Activated T-cell treated with anti-CD3 and anti-CD28 coated beads, Interleukin-2, amount 50 U/mL, for 72 hours (primary cell): ENCODE results near the gene AQR. TPM values are rescaled to one million over a fixed set of nuclear protein-coding genes. Genes with fewer than 3 reads are reported as not detected.

Source experiments
- ATAC-seq, 2 donors: fragments of 150-1000 bp; cut with Tn5 transposase; replicated peaks in 1 of 2; 2 replicates each; pipeline ENCODE4 v1.10.0; 2021; ENCODE audit warnings: moderate library complexity in 2 of 2, mild to moderate bottlenecking in 1 of 2
- DNase-seq, 2 donors: peaks; one replicate each; pipeline ENCODE4 v3.0.0; 2021 to 2022; ENCODE audit warnings: mixed read lengths in 1 of 2
- H3K27ac Mint-ChIP-seq: one replicate; pipeline ENCODE4 v1.8.0; 2022; ENCODE audit warnings: mild to moderate bottlenecking, moderate library complexity, mixed read lengths
- H3K27me3 Mint-ChIP-seq: one replicate; pipeline ENCODE4 v1.8.0; 2022; ENCODE audit warnings: low read depth, mixed read lengths
- H3K36me3 Mint-ChIP-seq, 2 donors: one replicate each; pipeline ENCODE4 v1.8.0; 2022; ENCODE audit warnings: mixed read lengths in 2 of 2, mild to moderate bottlenecking in 1 of 2; ENCODE audit not compliant: insufficient read depth in 2 of 2
- H3K4me1 Mint-ChIP-seq: one replicate; pipeline ENCODE4 v1.8.0; 2022; ENCODE audit warnings: low read depth, mixed read lengths
- H3K4me3 Mint-ChIP-seq, 2 donors: one replicate each; pipeline ENCODE4 v1.8.0; 2022; ENCODE audit warnings: mild to moderate bottlenecking in 2 of 2, mixed read lengths in 2 of 2, moderate library complexity in 2 of 2
- H3K9me3 Mint-ChIP-seq, 2 donors: one replicate each; pipeline ENCODE4 v1.8.0; 2022; ENCODE audit warnings: mixed read lengths in 2 of 2
- total RNA-seq, 2 donors: library from RNA; stranded (reverse); gene quantifications; one replicate each; pipeline ENCODE4 v1.2.3, GENCODE V29; 2022

The AQR gene
- 10 to 100 TPM; 32.1 to 33.9 TPM for total RNA-seq

DNA sequence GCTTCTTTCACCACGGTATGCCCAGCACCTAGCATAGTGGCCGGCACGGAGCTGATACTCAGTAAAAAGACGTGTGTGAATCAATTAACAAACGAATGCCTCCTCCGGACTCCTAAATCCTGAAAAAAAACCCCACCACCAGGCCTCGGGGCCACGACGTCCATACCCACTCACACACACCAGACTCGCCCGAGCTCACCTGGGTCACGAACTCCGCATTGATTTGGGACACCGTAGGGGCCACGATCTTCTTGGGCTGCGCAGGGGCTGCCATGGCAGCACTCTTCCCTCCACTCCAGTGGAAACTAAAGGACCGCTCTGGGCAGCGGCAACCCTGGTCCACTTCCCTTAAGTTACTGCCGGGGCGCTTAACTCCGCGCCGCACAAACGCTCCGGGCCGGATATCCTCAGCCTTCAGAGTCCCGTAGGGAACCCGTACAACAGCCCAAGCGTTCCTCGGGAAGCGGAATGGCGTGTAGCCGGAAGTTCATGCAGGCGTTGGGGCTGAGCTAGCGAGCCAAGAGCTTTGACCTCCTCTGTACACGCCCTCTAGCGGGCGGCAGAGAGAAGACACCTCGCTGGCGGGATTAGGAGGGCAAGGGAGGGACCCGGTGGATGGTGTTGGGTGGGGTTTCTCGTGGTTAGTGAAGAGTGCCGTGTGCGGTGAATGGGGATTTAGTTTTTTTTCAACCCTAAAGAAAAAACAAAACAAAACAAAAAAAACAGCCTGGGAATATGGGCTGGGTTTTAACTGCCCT is at the start of gene AQR:
TSS of gene AQR (minus strand) at position 403 of the 758 bp plus-strand sequence. CDS start at position 274, 129 bp downstream.
- Mint-ChIP-seq H3K4me3 (peak within 1 kb of the TSS; percentile 98), H3K27ac (peak within 1 kb of the TSS; percentile 98), H3K27me3 (no peaks in the 10 kb centered on the region), H3K9me3 (no peaks in the 10 kb centered on the region), H3K36me3 (peaks cover 4 to 7% of the 10 kb centered on the region in 2 donors), H3K4me1 (peaks cover 35% of the 10 kb centered on the region)
- DNase-seq (peak; percentile 91 to 94), ATAC-seq (peak; percentile 97 to 99)

DNA sequence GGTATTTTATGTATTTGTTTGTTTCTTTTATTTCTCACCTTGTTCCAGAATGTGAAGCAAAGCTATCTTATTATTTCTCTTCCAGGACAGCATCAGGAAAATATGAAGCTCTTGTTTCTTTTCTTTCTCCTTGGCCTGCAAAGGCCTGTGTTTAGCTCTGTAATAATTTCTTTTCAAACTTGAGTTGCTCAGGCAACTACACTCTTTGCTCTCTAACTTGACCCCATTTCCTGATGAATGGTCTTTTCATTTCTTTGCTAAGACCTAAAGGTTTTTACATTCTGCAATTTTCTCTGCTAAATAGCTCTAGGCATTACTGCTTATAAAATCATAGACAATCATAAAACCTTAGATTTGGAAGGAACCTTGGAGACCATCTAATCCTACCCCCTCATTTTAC is 44.7 kb upstream of the AQR start:
- Mint-ChIP-seq H3K27ac (no peak overlapping the region), H3K27me3 (no peaks in the 10 kb centered on the region), H3K4me3 (no peak overlapping the region), H3K36me3 (no peaks in the 10 kb centered on the region), H3K9me3 (no peaks in the 10 kb centered on the region), H3K4me1 (peaks cover under 1% of the 10 kb centered on the region)
- DNase-seq, result no peak
- ATAC-seq, result no peak

DNA sequence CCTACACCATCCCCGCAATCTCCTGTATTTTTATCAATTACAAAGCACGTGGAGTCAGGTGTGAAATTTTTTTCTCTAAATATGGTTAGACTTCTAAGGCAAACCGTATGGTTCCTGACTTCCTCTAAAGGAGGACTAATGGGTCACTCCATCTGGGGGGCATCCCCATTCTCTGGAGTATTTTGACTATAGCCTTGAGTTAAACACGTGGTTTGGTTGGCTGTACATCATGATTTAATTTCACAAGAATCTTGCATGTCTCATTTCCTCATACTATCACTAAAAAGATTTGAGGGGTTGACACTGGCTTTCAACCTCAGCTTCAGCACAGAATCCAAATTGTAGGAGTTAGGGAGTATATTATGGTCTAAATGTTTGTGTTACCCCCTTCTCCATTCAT is 43.8 kb upstream of the AQR start:
- H3K4me1 Mint-ChIP-seq, result no peaks in the 10 kb centered on the region
- DNase-seq (no peak), ATAC-seq (no peak)
- H3K27me3 Mint-ChIP-seq, result no peaks in the 10 kb centered on the region
- no peak overlapping the region for H3K27ac Mint-ChIP-seq
- no peaks in the 10 kb centered on the region for H3K9me3 Mint-ChIP-seq
- no peaks in the 10 kb centered on the region for H3K36me3 Mint-ChIP-seq
- H3K4me3 Mint-ChIP-seq, result no peak overlapping the region

DNA sequence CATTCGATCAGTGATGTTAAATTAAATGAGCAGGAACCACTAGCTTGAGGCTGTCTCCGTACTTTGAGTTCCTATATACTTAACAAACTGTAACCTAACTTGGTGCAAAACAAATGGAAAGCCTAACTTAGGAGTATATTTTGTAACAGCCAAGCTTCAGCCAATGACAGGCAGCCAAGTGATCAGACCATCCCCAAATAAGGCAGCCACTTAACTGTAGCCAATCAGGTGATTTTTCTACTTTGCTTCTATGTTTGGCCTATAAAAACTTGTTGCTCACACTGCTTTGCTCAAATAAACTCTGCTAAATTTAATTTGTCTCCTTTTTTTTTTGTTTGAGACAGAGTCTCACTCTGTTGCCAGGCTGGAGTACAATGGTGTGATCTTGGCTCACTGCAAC is 37.9 kb upstream of the AQR start:
- no peak for ATAC-seq
- no peak for DNase-seq
- Mint-ChIP-seq H3K27ac (no peak overlapping the region), H3K4me3 (no peak overlapping the region), H3K9me3 (no peaks in the 10 kb centered on the region), H3K36me3 (no peaks in the 10 kb centered on the region), H3K27me3 (no peaks in the 10 kb centered on the region), H3K4me1 (no peaks in the 10 kb centered on the region)

DNA sequence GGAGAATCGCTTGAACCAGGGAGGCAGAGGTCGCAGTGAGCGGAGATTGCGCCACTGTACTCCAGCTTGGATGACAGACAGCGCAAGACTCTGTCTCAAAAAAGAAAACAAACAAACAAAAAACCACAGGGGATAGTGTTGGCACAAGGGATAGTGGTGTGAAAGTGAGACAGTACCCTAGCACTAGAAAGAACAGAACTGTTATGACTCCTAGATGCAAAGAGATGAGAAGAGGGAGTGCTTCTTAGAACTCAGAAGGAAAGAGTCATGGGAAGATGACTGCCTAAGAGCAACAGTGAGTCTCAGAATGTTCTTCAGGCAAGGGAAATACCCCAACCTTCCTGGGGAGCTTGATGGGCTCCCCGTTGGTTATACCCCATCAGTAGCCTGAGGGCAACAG is 36.4 kb upstream of the AQR start:
- DNase-seq (no peak), ATAC-seq (no peak)
- Mint-ChIP-seq H3K27me3 (no peaks in the 10 kb centered on the region), H3K27ac (no peak overlapping the region), H3K9me3 (no peaks in the 10 kb centered on the region), H3K4me3 (no peak overlapping the region), H3K36me3 (no peaks in the 10 kb centered on the region), H3K4me1 (no peaks in the 10 kb centered on the region)

DNA sequence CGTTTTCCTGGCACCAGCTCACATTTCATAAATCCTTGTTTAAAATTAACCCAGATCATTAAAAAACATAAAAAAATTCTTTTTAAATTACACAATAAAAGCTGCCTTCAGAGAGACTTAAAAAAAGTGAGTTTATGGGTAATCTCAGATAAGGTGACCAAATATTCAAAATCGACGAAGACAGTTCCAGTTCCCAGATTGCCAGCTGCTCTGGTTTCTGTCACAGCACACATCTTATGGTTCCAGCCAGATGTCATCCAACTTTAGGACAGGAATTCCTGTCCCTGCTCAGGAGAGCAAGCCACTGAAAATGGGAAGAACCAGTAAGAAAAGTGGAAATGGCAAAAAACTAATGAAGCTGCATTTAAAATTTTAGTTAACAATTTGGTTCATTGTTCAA is 34.4 kb upstream of the AQR start:
- no peak for ATAC-seq
- Mint-ChIP-seq H3K27ac (no peak overlapping the region), H3K9me3 (no peaks in the 10 kb centered on the region), H3K27me3 (no peaks in the 10 kb centered on the region), H3K4me1 (no peaks in the 10 kb centered on the region), H3K36me3 (no peaks in the 10 kb centered on the region), H3K4me3 (no peak overlapping the region)
- no peak for DNase-seq

DNA sequence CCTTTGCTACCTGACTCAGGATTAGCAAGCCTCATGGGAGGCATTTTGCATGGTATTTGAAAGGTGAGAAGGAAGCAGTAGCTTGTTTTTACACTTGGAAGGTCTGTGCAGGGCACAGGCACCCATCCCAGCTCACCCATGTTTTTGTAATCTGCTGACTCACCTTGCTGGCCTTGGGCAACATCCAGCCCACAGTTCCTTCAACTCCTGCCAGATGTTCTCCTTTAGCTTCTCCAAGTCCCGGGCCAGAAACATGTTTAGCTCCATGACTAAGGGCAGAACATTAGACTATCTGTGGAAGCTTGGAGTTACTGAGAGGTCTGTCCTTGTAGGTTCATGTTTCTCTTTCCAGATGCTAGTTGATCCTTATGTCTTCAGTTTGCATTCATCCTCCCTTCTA is 31.0 kb upstream of the AQR start:
- no peak overlapping the region for H3K4me3 Mint-ChIP-seq
- H3K27me3 Mint-ChIP-seq, result peaks cover 4% of the 10 kb centered on the region
- no peaks in the 10 kb centered on the region for H3K36me3 Mint-ChIP-seq
- no peaks in the 10 kb centered on the region for H3K9me3 Mint-ChIP-seq
- H3K27ac Mint-ChIP-seq, result no peak overlapping the region
- H3K4me1 Mint-ChIP-seq, result no peaks in the 10 kb centered on the region
- no peak for DNase-seq
- no peak for ATAC-seq

DNA sequence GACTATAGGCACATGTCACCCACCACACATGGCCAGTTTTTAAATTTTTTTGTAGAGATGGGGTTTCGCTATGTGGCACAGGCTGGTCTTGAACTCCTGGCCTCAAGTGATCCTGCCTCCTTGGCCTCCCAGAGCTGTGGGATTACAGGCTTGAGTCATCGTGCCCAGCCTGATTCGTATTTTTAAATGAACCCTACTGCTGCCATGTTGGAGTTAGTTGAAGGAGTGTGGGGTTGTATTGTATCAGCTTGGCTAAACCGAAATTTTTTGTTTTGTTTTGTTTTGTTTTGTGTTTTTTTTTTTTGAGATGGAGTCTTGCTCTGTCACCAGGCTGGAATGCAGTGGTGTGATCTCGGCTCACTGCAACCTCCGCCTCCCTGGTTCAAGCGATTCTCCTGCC is 30.4 kb upstream of the AQR start:
- Mint-ChIP-seq H3K9me3 (no peaks in the 10 kb centered on the region), H3K4me1 (peaks cover 2% of the 10 kb centered on the region), H3K27ac (no peak overlapping the region), H3K27me3 (peaks cover 10% of the 10 kb centered on the region), H3K4me3 (no peak overlapping the region), H3K36me3 (no peaks in the 10 kb centered on the region)
- no peak for DNase-seq
- no peak for ATAC-seq

DNA sequence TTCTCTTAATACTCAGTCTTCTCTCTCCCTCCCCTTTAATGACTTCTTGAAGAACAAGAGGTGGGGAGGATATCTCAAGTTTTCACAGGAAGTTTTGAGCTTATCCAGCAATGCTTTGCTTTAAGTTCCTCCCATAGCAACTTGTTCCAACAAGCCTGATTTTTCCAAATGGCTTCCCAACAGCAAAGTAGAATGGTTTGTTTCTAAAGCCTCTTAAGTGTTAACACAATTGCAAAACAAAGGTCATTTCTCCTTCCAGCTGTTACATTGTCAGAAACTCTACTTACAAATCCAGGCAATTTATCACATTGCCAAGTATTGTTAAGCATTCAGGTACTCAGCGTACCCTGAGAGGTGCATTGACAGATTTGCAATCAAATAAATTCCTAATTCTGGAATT is 25.4 kb upstream of the AQR start:
- no peaks in the 10 kb centered on the region for H3K36me3 Mint-ChIP-seq
- peaks cover 14% of the 10 kb centered on the region for H3K27me3 Mint-ChIP-seq
- no peak overlapping the region for H3K27ac Mint-ChIP-seq
- peaks cover 0 to 3% of the 10 kb centered on the region in 2 donors for H3K9me3 Mint-ChIP-seq
- ATAC-seq (no peak), DNase-seq (no peak)
- peaks cover 29% of the 10 kb centered on the region for H3K4me1 Mint-ChIP-seq
- peak overlapping the region; percentile 31 to 40 for H3K4me3 Mint-ChIP-seq

DNA sequence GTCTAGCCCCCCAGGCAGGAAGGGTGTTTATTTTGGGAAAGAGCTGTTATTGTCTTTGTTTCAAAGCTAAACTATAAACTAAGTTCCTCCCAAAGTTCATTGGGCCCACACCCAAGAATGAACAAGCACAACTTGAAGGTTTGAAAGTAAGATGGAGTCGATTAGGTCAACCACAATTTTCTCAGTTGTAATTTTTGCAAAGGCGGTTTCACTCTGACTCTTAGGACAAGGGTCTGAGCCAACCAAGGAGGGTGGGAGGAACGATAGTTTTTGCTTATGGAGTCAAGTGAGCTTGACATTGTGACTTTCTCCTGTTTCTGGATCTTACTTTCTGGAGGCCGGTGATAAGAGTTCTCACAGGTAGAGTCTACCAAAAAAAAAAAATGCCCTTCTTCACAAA is 24.3 kb upstream of the AQR start:
- peak overlapping the region; percentile 70 to 94 for H3K4me3 Mint-ChIP-seq
- ATAC-seq, result peak; percentile 89 to 91
- peaks cover 37% of the 10 kb centered on the region for H3K4me1 Mint-ChIP-seq
- H3K36me3 Mint-ChIP-seq, result no peaks in the 10 kb centered on the region
- DNase-seq, result peak; percentile 57 to 63
- peak overlapping the region; percentile 94 for H3K27ac Mint-ChIP-seq
- peaks cover 0 to 3% of the 10 kb centered on the region in 2 donors for H3K9me3 Mint-ChIP-seq
- H3K27me3 Mint-ChIP-seq, result peaks cover 14% of the 10 kb centered on the region

DNA sequence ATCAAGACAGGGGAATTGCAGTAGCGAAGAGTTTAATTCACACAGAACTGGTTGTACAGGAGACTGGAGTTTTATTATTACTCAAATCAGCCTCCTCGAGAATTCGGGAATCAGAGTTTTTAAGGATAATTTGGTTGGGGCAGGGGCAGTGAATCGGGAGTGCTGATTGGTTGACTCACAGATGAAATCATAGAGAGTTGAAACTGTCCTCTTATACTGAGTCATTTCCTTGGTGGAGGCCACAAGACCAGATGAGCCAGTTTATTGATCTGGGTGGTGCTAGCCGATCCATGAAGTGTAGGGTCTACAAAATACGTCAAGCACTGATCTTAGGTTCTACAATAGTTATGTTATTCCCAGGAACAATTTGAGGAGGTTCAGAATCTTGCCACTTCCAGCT is 23.9 kb upstream of the AQR start:
- peak overlapping the region; percentile 70 to 94 for H3K4me3 Mint-ChIP-seq
- peaks cover 14% of the 10 kb centered on the region for H3K27me3 Mint-ChIP-seq
- peaks cover 0 to 3% of the 10 kb centered on the region in 2 donors for H3K9me3 Mint-ChIP-seq
- peak; percentile 41 to 51 for DNase-seq
- peak; percentile 79 to 80 for ATAC-seq
- peaks cover 38% of the 10 kb centered on the region for H3K4me1 Mint-ChIP-seq
- peak overlapping the region; percentile 94 for H3K27ac Mint-ChIP-seq
- no peaks in the 10 kb centered on the region for H3K36me3 Mint-ChIP-seq

DNA sequence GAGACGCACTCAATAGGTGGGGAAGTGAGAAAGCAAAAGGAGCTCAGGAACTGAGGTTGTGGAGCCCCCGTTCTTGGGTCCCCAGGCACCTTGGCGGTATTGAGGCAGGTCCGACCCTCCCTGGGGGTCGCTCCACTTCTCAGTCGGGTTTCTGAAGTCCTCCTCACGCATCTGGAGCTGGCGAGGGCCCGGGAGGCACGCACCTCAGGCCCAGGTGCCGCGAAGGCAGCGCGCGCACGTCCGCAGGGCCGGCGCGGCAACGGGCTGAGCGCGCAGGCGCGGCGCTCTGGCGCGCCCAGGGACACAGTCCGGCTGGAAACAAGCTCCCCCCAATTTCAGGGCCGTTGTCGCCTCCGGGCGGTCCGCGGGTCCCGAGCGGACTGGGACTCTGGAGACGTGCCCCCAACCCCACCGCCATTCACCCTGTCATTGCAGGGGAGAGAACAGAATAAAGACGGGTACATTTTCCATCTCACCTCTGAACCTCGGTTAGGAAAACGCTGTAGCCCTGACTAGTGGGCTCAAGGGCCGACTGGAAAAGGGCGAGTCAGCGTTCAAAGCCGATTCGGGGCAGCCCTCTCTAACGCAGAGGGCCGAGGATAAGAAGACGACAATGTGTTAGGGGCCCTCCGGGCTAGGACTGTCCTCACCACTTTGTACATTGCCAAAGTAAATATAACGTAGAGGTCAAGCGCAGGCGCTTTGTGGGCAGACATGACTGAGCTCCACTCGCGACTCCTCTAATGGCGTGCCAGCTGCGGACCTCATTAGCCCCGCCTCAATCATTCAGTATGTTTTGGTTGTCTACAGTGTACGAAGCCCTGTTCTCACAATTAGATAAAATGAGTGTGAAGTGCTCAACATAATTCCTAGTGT is 18.7 kb upstream of the AQR start, which contains the start of gene ZNF770:
TSS of gene ZNF770 (minus strand) at position 261 of the 876 bp plus-strand sequence. CDS start 4,853 bp downstream, outside the sequence.
- Mint-ChIP-seq H3K9me3 (no peaks in the 10 kb centered on the region), H3K4me1 (peaks cover 54% of the 10 kb centered on the region), H3K27me3 (no peaks in the 10 kb centered on the region), H3K4me3 (peak within 1 kb of the TSS; percentile 96 to 98), H3K36me3 (peaks cover 0 to 3% of the 10 kb centered on the region in 2 donors), H3K27ac (peak within 1 kb of the TSS; percentile 98)
- DNase-seq (peak; percentile 78 to 89), ATAC-seq (peak; percentile 91)

DNA sequence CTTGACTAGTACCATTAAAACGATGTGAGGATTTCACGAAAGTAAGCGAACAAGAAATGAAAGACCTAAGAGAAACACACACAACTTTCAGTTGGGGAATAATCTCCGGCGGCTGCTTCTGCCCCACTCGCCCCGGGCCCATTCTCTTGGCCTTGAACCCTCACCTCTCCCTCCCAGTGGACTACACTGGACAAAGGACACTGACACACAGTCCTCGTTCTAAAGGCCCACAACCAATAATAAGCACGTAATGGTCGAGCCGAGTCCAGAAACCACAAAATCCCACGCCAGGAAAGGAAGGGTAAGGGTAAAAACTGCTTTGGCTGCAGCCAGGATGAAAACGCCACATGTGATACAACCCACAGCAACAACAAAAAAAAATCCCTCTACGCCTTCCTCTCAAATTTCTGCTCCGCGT is 18.1 kb upstream of the AQR start:
- DNase-seq (no peak), ATAC-seq (no peak)
- Mint-ChIP-seq H3K4me1 (peaks cover 48% of the 10 kb centered on the region), H3K27ac (peak overlapping the region; percentile 98), H3K27me3 (no peaks in the 10 kb centered on the region), H3K36me3 (peaks cover 0 to 3% of the 10 kb centered on the region in 2 donors), H3K9me3 (no peaks in the 10 kb centered on the region), H3K4me3 (peak overlapping the region; percentile 96 to 98)
